Measurements from ENCODE around the gene SLC22A31.

The SLC22A31 gene

DNA sequence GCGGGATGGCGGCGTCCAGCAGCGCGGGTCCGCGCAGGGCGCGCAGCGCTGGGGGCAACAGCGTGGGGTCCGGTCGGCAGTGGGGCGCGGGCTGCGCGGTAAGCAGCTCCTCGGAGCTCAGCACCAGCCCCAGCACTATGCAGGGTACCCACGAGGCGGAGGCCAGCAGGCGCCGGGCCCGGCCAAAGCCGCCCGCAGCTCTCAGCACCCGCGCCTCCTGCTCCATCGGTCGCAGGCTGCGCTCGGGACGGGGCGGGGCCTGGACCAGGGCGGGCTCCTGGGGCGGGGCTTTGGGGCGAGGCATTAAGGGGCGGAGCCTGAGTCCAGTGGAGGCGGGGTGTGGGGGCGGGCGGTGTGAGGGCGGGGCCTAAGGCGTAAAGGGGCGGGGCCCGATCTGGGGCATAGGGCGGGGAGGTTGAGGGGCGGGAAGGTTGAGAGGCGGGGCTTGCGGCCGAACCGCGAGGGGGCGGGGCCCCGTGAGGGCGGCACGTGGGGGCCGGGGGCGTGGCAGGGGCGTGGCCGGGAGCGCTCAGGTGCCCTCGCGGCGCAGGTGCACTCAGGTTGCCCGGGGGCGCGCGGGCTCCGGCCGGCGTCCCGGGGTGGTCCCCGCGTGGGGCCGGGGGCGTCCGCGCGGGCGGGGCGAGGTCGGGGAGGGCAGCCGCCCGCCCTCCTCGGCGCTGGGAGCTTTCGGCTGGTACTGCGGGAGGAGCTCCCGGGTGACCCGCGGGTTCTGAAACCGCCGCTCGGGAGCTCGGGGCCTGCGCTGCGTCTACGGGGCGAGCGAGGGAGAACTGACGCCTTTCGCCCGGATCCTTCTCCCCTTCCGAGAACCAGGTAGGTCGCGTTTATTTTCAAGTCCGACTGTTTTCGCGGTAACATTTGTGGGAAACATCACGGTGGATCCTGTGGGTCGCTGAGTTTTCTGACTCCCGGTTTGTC, 1.4 kb upstream of the SLC22A31 start:
- peak; percentile 71 for DNase-seq (ENCODE audit: low read depth)
- H3K4me3 ChIP-seq (replicated peaks; ENCODE audit: low read depth, low read length) = peak overlapping the region; percentile 21
- TF ChIP-seq, protein P1, sequence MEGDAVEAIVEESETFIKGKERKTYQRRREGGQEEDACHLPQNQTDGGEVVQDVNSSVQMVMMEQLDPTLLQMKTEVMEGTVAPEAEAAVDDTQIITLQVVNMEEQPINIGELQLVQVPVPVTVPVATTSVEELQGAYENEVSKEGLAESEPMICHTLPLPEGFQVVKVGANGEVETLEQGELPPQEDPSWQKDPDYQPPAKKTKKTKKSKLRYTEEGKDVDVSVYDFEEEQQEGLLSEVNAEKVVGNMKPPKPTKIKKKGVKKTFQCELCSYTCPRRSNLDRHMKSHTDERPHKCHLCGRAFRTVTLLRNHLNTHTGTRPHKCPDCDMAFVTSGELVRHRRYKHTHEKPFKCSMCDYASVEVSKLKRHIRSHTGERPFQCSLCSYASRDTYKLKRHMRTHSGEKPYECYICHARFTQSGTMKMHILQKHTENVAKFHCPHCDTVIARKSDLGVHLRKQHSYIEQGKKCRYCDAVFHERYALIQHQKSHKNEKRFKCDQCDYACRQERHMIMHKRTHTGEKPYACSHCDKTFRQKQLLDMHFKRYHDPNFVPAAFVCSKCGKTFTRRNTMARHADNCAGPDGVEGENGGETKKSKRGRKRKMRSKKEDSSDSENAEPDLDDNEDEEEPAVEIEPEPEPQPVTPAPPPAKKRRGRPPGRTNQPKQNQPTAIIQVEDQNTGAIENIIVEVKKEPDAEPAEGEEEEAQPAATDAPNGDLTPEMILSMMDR (IDR thresholded peaks at IDR 0.05; ENCODE audit: low read length, missing control alignments) = no peak

- DNase-seq (ENCODE audit: low read depth) = no peak
Measured at GRCh38 chr16:89200850-89201411, 594 bp upstream of the SLC22A31 start.

GRCh38 chr16:89199241-89200123, 855 bp downstream of the SLC22A31 start:
- TF ChIP-seq, protein P1 (IDR thresholded peaks at IDR 0.05; ENCODE audit: low read length, missing control alignments) = no peak
- H3K4me3 ChIP-seq (replicated peaks; ENCODE audit: low read depth, low read length) = no peak overlapping the region

More at GRCh38 chr16:89200850-89201411, 594 bp upstream of the SLC22A31 start:
- TF ChIP-seq, protein P1 (IDR thresholded peaks at IDR 0.05; ENCODE audit: low read length, missing control alignments) = no peak
- no peak overlapping the region for H3K4me3 ChIP-seq (replicated peaks; ENCODE audit: low read depth, low read length)

DNA sequence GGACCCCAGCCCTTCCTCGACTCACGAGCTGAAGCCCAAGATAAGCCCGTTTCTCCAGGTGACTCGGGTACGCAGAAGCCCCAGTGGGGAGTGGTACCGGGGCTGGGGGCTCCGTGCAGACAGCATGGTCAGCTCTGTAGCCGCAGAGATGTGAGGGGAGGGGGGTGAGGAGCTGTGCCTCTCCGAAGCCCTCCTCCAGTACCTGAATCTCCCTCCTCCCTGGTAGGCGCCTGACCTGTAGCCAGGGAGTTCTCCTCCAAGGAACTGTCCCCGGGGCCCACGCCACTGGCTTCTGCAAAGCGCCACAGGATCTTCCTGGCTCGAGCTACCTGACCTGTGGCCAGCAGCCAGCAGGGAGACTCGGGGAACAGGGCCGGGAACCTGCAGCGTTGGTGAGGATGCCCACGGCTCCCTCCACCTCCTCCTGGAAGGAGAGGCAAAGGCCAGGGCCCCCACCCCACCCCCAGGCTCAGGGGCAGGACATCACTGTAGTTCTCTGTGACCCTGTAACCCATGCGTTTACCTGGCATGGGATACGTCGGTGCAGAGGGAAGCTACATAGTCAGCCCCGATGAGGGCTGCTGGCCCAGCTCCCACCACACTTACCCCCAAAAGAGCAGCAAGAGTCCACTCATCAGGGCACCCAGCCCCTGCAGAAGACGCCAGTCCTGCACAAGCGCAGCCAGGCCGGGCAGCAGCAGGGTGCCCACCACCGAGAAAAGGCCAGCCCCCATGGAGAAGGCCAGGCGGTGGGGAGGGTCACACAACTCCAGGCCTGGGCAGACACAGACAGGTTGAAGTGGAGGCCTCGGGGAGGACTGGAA, 1.7 kb downstream of the SLC22A31 start:
- TF ChIP-seq, protein P1 (IDR thresholded peaks at IDR 0.05; ENCODE audit: low read length, missing control alignments) = no peak
- DNase-seq (ENCODE audit: low read depth) = no peak
- H3K4me3 ChIP-seq (replicated peaks; ENCODE audit: low read depth, low read length) = no peak overlapping the region

More at GRCh38 chr16:89199241-89200123, 855 bp downstream of the SLC22A31 start:
- DNase-seq (ENCODE audit: low read depth) = no peak

DNA sequence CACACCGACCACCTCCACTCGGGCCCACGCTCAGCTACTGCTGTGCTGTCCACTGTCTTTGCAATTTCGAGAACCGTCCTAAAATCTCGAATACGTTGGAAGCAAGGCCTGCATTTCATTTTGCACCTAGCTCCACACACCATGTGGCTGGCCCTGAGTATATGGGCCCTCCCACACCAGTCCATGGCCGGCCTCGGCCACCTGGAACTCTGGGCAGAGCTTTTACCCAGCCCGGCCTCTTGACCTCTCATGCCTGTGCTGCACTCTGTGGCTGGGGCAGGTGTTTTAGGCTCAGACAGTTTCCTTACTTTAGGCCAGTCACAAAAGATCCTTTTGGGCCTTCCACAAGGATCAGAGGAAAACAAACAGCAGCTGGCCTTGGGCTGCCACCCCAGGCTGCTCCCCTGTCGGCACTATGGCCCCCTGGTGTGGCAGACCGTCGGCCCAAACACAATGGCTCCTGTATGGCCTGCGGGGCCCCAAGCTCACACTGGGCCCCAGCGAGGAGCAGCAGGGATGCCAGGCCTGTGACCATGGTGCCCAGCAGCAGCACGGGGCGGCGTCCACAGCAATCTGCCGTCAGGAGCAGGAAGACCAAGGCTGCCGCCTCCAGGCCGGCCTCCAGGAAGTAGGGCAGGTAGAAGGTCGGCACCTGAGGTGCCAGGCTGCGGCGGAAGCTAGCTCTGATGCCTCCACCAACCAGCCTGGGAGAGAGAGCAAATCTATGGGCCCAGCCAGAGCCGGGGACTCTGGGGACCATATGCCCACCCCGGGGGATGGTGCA, 2.5 kb downstream of the SLC22A31 start:
- TF ChIP-seq, protein P1 (IDR thresholded peaks at IDR 0.05; ENCODE audit: low read length, missing control alignments) = no peak
- DNase-seq (ENCODE audit: low read depth) = no peak

More for the DNA sequence above, 2.5 kb downstream of the SLC22A31 start:
- H3K4me3 ChIP-seq (replicated peaks; ENCODE audit: low read depth, low read length) = no peak overlapping the region
